Activated CD8-positive, alpha-beta memory T cell treated with anti-CD3 and anti-CD28 coated beads, Interleukin-2, amount 10 ng/mL, durations not matched to agents 7 days and 5 days (primary cell): Measurements from ENCODE around the gene FBN1. TPM values are rescaled to one million over a fixed set of nuclear protein-coding genes. Genes with fewer than 3 reads are reported as not detected.

Experiments used
- ATAC-seq: fragments of 150-1000 bp; cut with Tn5 transposase; one replicate; pipeline ENCODE4 v1.10.0; 2021; ENCODE audit warnings: moderate library complexity
- CTCF ChIA-PET: fragments of 350-600 bp; sonication (Branson Sonifier 250); formaldehyde crosslinking; loops from one replicate; lab custom pipeline; 2021; ENCODE audit warnings: antibody characterized with exemption; lab: Charles Lee
- DNase-seq: peaks from one replicate; pipeline ENCODE4 v3.0.0-alpha.2; 2020
- H3K27ac Mint-ChIP-seq: one replicate; pipeline ENCODE4 v1.8.0; 2021; ENCODE audit warnings: mild to moderate bottlenecking, mixed read lengths
- H3K27me3 Mint-ChIP-seq: one replicate; pipeline ENCODE4 v1.8.0; 2021; ENCODE audit warnings: mixed read lengths
- H3K36me3 Mint-ChIP-seq: one replicate; pipeline ENCODE4 v1.8.0; 2021; ENCODE audit warnings: mild to moderate bottlenecking, mixed read lengths
- H3K4me1 Mint-ChIP-seq: one replicate; pipeline ENCODE4 v1.8.0; 2021; ENCODE audit warnings: mixed read lengths
- H3K4me3 Mint-ChIP-seq: one replicate; pipeline ENCODE4 v1.8.0; 2021; ENCODE audit warnings: mild to moderate bottlenecking, moderate library complexity, mixed read lengths
- H3K9me3 Mint-ChIP-seq: one replicate; pipeline ENCODE4 v1.8.0; 2022; ENCODE audit warnings: low read depth, mixed read lengths
- total RNA-seq, 2 experiments: library from RNA; stranded (reverse); gene quantifications; one replicate each; pipeline ENCODE4 v1.2.3, GENCODE V29; 2021

Gene FBN1
- total RNA-seq, 2 experiments from 2014 or later: 1.1 to 1.3 TPM

DNA sequence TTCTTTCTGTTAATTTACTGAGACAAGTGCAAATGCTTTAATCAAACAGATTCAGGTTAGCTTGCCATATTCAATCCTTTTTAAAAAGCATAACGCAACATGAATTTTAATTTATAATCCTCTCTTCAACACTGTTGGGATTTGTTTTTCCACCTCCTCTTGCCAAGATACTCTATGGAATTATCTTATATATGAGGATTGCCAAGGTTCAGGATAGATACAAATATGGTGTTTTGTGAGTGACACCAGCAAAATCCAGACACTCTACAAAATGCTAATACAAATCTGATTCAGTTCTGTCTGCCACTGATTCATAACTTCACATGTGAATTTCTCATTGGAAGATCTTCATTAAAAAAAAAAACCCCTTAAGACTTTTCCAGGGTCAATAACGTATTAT is 104.8 kb downstream of the FBN1 start:
- no peak overlapping the region for H3K27ac Mint-ChIP-seq
- DNase-seq (no peak), ATAC-seq (no peak)
- H3K27me3 Mint-ChIP-seq: peaks cover 24% of the 10 kb centered on the region
- no peaks in the 10 kb centered on the region for H3K36me3 Mint-ChIP-seq
- H3K4me3 Mint-ChIP-seq: no peak overlapping the region
- H3K9me3 Mint-ChIP-seq: no peaks in the 10 kb centered on the region
- H3K4me1 Mint-ChIP-seq: peaks cover 4% of the 10 kb centered on the region
- CTCF ChIA-PET: no interaction called here

DNA sequence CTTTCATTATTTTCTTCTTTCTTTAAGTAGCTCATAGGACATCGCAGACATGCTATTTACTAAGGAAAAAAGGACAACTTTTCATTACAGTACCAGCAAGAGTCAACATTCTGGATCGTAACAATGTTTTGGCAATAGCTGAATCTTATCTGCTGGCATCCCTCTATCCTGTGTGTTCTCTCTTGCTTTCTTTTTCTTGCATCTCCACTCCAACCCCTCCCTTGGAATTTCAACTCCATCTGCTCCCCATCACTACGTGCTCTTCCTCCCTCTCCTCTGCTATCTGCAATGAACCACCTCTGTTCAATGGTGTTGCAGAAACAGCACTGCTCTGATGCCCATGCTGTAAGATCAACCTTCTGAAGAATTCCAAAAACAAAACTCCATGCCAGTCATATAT is 106.6 kb downstream of the FBN1 start:
- no peak overlapping the region for H3K4me3 Mint-ChIP-seq
- CTCF ChIA-PET: no interaction called here
- H3K36me3 Mint-ChIP-seq: no peaks in the 10 kb centered on the region
- peaks cover 24% of the 10 kb centered on the region for H3K27me3 Mint-ChIP-seq
- H3K27ac Mint-ChIP-seq: no peak overlapping the region
- no peaks in the 10 kb centered on the region for H3K9me3 Mint-ChIP-seq
- no peak for ATAC-seq
- peaks cover 4% of the 10 kb centered on the region for H3K4me1 Mint-ChIP-seq
- DNase-seq: no peak

DNA sequence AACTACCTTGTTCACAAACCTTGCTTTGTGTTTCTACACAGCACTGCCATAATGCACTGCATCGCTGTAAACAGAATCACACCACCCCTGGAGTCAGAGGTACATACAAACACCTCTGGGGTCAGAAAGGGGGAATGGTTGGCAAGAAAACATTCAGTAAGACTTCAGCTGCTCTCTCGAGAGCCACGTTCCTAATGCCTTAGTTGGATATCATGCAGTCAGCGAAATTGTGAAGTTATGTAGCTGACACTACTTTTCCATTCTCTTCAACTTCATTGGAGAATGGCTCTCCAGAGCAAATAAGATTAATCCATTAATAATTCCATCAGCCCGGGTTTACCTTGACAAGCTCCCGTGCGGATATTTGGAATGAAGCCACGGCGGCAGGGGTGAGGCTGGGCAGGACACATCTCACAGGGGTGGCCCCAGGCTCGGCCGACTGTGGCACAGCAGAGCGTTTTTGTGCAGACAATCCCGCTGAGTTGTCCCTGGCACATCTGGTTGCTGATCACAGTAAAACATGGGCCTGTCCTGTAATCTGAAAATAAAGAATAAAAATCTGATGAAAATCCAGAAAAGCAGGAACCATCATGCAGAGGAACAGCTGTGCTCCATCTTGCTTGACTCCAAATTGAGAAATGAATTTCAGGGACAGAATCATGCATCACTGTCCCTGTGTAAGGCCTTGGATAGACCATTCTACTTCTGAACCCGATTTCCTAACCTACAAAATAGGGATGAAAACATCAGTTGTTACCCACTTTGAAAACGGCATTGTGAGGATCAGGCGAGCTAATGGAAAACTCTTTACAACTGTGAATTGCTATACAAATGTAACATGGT is 108.0 kb downstream of the FBN1 start:
- no peak overlapping the region for H3K4me3 Mint-ChIP-seq
- ATAC-seq (no peak), DNase-seq (no peak)
- no peaks in the 10 kb centered on the region for H3K36me3 Mint-ChIP-seq
- H3K4me1 Mint-ChIP-seq: peaks cover 4% of the 10 kb centered on the region
- no peak overlapping the region for H3K27ac Mint-ChIP-seq
- H3K27me3 Mint-ChIP-seq: peaks cover 22% of the 10 kb centered on the region
- H3K9me3 Mint-ChIP-seq: no peaks in the 10 kb centered on the region
- CTCF ChIA-PET: interaction anchor here (1.3 kb wide), 1 partner anchor 10 kb away, joined by 3 read pairs; no protein-coding TSS in a partner anchor

DNA sequence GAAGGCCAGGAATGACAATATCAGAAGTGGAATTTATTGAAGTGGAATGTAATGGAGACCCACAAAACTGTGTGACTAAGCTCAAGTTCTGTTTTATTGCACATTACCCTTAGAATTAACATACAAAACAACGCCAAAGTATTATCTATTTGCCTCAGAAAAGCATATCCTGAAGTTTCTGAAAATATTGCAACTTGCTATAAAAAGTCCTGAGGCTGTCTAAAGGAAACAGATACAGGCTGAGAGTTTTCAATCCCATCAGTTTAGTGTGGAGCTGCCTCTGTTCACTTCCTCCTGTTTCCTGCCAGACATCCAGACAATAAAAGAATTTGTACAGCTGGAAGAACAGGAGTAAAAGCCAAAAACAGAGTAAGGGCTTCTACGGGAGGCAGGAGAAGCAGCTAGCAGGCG is 108.8 kb downstream of the FBN1 start:
- Mint-ChIP-seq H3K36me3 (no peaks in the 10 kb centered on the region), H3K27ac (no peak overlapping the region), H3K4me3 (no peak overlapping the region), H3K4me1 (no peaks in the 10 kb centered on the region), H3K27me3 (peaks cover 18% of the 10 kb centered on the region), H3K9me3 (no peaks in the 10 kb centered on the region)
- ATAC-seq (no peak), DNase-seq (no peak)
- CTCF ChIA-PET: interaction anchor here (1.3 kb wide), 1 partner anchor 11 kb away, joined by 3 read pairs; no protein-coding TSS in a partner anchor

DNA sequence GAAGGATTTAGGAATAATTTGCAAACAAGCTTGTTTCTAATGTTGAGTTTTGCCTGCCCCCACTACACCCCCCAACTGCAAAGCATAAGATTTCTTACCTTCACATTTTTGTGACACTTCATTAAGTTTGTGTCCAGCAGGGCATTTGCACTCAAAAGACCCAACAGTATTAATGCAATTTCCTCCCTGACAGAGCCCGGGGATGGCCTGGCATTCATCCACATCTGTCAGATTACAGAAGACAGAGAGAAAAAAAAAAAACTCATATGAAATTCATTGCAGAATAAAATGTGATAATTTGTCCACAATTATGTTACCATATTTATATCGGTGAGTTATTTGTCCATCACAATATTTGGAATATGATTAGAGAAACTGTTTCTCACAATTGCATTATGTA is 111.5 kb downstream of the FBN1 start:
- CTCF ChIA-PET: no interaction called here

DNA sequence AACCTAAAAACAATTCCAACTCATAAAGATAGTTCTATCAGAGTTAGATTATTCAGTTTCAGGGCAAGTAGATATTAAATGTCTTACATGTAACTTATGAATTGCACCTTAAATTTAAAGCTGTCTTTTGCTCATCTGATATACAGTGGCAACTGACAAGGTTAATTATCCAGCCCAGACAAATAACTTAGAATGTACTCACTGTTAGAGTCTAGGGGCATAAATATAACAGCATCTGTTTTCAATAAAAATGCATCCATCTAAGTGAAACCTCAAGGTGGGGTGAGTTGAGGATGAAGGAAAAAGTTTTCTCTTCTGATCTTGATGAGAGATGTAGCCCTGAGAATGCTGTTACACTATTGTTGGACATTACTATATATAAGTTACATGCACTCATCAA is 112.6 kb downstream of the FBN1 start:
- Mint-ChIP-seq H3K36me3 (no peaks in the 10 kb centered on the region), H3K4me3 (no peak overlapping the region), H3K9me3 (no peaks in the 10 kb centered on the region), H3K27me3 (peaks cover 9% of the 10 kb centered on the region), H3K27ac (no peak overlapping the region), H3K4me1 (no peaks in the 10 kb centered on the region)
- ATAC-seq (no peak), DNase-seq (no peak)
- CTCF ChIA-PET: no interaction called here

More for the DNA sequence above, 111.5 kb downstream of the FBN1 start:
- Mint-ChIP-seq H3K27ac (no peak overlapping the region), H3K27me3 (peaks cover 15% of the 10 kb centered on the region), H3K4me1 (no peaks in the 10 kb centered on the region), H3K9me3 (no peaks in the 10 kb centered on the region), H3K4me3 (no peak overlapping the region), H3K36me3 (no peaks in the 10 kb centered on the region)
- DNase-seq: no peak
- ATAC-seq: no peak

DNA sequence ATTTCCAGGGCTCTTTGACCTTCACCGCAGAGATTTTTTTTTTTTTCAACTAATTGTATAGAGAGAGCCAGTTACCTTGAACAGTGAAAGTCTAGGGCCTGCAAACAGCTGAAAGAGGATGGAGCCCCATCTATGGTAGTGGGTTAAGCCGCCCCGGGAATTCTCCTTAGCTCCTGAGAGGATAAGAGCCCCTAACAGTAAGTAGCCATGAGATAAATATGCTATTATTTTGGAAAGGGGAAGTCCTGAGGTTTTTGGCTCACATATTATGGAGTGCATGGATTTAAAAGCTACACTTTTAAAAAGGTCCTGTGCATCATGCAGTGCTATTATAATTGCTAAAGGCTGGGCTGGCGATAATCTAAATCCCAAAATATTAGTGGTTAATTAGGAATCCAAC is 115.0 kb downstream of the FBN1 start:
- Mint-ChIP-seq H3K4me3 (no peak overlapping the region), H3K4me1 (no peaks in the 10 kb centered on the region), H3K9me3 (no peaks in the 10 kb centered on the region), H3K27me3 (peaks cover 4% of the 10 kb centered on the region), H3K27ac (no peak overlapping the region), H3K36me3 (no peaks in the 10 kb centered on the region)
- CTCF ChIA-PET: no interaction called here
- ATAC-seq: no peak
- DNase-seq: no peak

GRCh38 chr15:48528921-48529320 is 116.6 kb downstream of the FBN1 start:
- CTCF ChIA-PET: no interaction called here
- no peak overlapping the region for H3K4me3 Mint-ChIP-seq

GRCh38 chr15:48527517-48527916 is 118.0 kb downstream of the FBN1 start:
- DNase-seq (no peak), ATAC-seq (no peak)
- Mint-ChIP-seq H3K36me3 (no peaks in the 10 kb centered on the region), H3K4me3 (no peak overlapping the region), H3K27me3 (peaks cover 8% of the 10 kb centered on the region), H3K9me3 (no peaks in the 10 kb centered on the region), H3K4me1 (no peaks in the 10 kb centered on the region), H3K27ac (no peak overlapping the region)
- CTCF ChIA-PET: no interaction called here

More at GRCh38 chr15:48528921-48529320, 116.6 kb downstream of the FBN1 start:
- H3K36me3 Mint-ChIP-seq: no peaks in the 10 kb centered on the region
- H3K9me3 Mint-ChIP-seq: no peaks in the 10 kb centered on the region
- no peaks in the 10 kb centered on the region for H3K4me1 Mint-ChIP-seq
- ATAC-seq (no peak), DNase-seq (no peak)
- no peak overlapping the region for H3K27ac Mint-ChIP-seq
- H3K27me3 Mint-ChIP-seq: peaks cover 8% of the 10 kb centered on the region

DNA sequence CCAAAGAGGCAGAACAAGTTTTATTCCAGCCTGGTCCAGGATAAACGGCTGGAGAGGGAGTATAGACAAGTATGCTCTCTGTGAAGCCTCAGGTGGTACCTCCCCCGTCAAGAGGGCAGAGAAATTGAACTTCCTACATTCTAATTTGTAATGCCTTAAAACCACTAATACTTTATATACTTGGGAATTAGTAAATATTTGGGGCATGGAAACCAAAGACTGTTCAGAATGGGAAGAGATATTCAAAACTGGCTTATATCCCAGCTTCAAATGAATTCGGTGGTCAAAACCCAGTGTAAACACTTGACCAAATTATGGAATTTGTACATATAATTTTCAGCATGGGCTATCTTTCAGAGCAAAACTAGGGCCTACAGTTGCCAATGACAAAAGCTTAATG is 122.6 kb downstream of the FBN1 start:
- ATAC-seq: no peak
- CTCF ChIA-PET: no interaction called here
- no peaks in the 10 kb centered on the region for H3K9me3 Mint-ChIP-seq
- H3K27me3 Mint-ChIP-seq: peaks cover 11% of the 10 kb centered on the region
- H3K36me3 Mint-ChIP-seq: no peaks in the 10 kb centered on the region
- H3K27ac Mint-ChIP-seq: no peak overlapping the region
- no peaks in the 10 kb centered on the region for H3K4me1 Mint-ChIP-seq
- no peak for DNase-seq
- no peak overlapping the region for H3K4me3 Mint-ChIP-seq

DNA sequence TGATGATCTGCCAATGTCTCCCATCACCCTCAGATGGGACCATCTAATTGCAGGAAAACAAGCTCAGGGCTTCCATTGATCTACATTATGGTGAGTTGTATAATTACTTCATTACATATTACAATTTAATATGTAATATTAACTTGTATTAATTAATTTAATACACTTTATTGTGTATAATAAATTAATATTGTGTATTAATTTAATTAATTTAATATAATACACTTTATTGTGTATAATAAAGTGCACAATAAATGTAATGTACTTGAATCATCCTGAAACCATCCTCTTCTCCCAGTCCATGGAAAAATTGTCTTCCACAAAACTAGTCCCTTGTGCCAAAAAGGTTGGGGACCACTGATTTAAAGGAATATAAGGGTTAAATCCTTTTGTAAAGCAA is 123.4 kb downstream of the FBN1 start:
- H3K27me3 Mint-ChIP-seq: peaks cover 14% of the 10 kb centered on the region
- H3K9me3 Mint-ChIP-seq: no peaks in the 10 kb centered on the region
- H3K36me3 Mint-ChIP-seq: no peaks in the 10 kb centered on the region
- ATAC-seq: no peak
- H3K4me1 Mint-ChIP-seq: no peaks in the 10 kb centered on the region
- H3K4me3 Mint-ChIP-seq: no peak overlapping the region
- DNase-seq: no peak
- H3K27ac Mint-ChIP-seq: no peak overlapping the region
- CTCF ChIA-PET: no interaction called here

DNA sequence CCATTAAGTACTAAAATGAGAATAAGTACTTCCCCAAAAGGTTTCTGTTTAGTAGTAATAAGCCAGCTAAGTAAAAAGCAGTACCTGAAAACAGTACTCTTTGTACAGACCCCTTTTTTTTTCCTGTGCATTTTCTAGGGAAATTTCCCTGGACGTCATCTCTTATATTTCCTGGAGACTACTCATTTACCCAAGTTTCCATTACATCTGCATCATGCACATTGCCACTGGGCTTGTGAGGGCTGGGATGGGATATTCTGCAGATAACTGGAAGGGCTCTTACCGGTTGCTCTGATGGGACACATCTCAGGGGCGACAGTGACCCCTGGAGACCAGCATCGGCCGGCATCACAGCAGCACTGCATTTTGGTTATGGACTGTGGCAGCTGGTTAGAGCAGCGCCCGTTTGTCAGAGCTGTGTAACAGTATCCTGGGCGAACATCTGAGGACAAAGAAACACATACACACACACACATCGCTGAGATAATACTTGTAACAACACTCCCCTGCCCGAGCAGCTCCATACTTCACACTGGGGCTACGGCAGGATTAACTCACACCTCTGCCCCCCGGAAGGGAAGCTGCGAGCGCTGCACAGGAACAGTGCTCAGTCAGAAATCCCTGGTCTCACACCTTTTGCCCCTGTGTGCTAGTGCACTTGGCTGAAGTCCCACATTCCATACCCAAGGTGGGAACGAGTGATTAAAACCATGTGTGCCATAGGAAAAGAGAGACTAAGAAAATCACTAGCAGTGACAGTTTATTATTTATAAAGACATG is 124.9 kb downstream of the FBN1 start:
- H3K9me3 Mint-ChIP-seq: no peaks in the 10 kb centered on the region
- CTCF ChIA-PET: no interaction called here
- DNase-seq: no peak
- no peak for ATAC-seq
- no peak overlapping the region for H3K27ac Mint-ChIP-seq
- H3K36me3 Mint-ChIP-seq: no peaks in the 10 kb centered on the region
- no peak overlapping the region for H3K4me3 Mint-ChIP-seq
- no peaks in the 10 kb centered on the region for H3K4me1 Mint-ChIP-seq
- peaks cover 21% of the 10 kb centered on the region for H3K27me3 Mint-ChIP-seq

- CTCF ChIA-PET: no interaction called here
- Mint-ChIP-seq H3K4me1 (no peaks in the 10 kb centered on the region), H3K4me3 (no peak overlapping the region), H3K27me3 (peaks cover 21% of the 10 kb centered on the region), H3K27ac (no peak overlapping the region), H3K36me3 (no peaks in the 10 kb centered on the region), H3K9me3 (no peaks in the 10 kb centered on the region)
- no peak for ATAC-seq
- DNase-seq: no peak
Measured at GRCh38 chr15:48516121-48516520, 129.4 kb downstream of the FBN1 start.

DNA sequence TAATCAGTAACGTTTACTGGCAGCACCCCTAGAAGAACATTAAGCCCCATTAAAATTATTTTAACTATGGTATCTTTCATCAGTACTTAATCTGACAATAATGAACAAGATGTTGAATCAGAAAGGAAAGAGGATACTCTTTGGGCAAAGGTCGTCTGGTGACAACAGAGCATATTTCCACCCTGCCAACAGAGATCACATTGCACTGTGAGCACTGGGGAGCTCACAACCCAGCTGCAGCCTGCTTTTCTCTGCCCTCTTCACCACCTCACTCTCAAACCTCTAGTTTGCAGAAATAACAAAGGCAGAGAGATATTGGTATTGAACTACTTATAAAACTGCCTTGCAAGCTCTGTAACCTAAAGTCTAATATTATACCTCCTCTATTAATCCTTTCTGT is 130.0 kb downstream of the FBN1 start:
- H3K4me1 Mint-ChIP-seq: no peaks in the 10 kb centered on the region
- ATAC-seq (no peak), DNase-seq (no peak)
- peaks cover 26% of the 10 kb centered on the region for H3K27me3 Mint-ChIP-seq
- H3K4me3 Mint-ChIP-seq: no peak overlapping the region
- no peaks in the 10 kb centered on the region for H3K9me3 Mint-ChIP-seq
- no peaks in the 10 kb centered on the region for H3K36me3 Mint-ChIP-seq
- CTCF ChIA-PET: no interaction called here
- no peak overlapping the region for H3K27ac Mint-ChIP-seq
